Stimulated activated CD8-positive, alpha-beta memory T cell treated with anti-CD3 and anti-CD28 coated beads, Interleukin-15, amount 100 ng/mL, for 24 hours (primary cell): Measurements from ENCODE around the gene NEUROD2.
A peak's percentile ranks its signal among the peaks of the same experiment; 100 is the strongest.

Source experiments
- DNase-seq: peaks from one replicate; pipeline ENCODE4 v3.0.0-alpha.2; 2020; ENCODE audit warnings: low read depth

Gene NEUROD2

GRCh38 chr17:39618956-39619785 lies 11.5 kb upstream of the NEUROD2 start:
- no peak for DNase-seq

- DNase-seq = no peak
These were observed 10.7 kb upstream of the NEUROD2 start for GRCh38 chr17:39618246-39618913.

- DNase-seq = peak; percentile 41
These were observed 9.9 kb upstream of the NEUROD2 start for GRCh38 chr17:39617446-39618245.

- DNase-seq = no peak
These were observed 9.4 kb upstream of the NEUROD2 start for GRCh38 chr17:39617100-39617445.

GRCh38 chr17:39615434-39615833 lies 7.7 kb upstream of the NEUROD2 start:
- DNase-seq = no peak

GRCh38 chr17:39614545-39615157 lies 6.9 kb upstream of the NEUROD2 start:
- DNase-seq = no peak

- DNase-seq = no peak
These were observed 5.3 kb upstream of the NEUROD2 start for GRCh38 chr17:39612935-39613464.

DNA sequence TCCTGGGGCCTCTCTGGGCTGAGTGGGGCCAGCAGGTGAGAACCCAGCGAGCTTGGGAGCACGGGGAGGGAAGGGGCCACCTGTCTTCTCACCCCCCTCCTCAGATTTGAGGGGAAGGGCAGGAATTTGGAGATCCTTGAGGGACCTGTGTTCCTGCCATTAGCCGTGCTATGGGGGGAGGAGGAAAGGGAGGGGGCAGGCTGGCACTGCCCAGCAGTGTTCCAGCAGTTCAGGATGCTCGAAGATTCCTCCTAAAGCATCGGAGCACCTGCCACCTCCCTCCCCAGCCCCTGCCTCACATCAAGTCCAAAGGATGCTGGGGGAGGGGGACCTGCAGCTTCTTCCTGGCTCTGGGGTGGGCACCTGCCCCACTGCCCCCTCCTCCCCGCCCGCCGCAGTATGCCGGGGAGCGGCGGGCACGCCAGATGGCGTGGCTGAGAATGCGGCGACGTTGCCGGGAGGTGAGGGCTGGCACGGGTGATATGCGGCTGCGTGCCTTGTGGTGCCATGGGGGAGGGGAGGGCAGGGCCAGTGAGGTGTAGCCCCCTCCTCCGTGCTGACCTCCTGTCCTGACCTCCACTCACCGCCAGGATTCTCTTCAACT lies 4.7 kb upstream of the NEUROD2 start:
- DNase-seq = no peak

- no peak for DNase-seq
These were observed 3.8 kb upstream of the NEUROD2 start for GRCh38 chr17:39611401-39612112.

DNA sequence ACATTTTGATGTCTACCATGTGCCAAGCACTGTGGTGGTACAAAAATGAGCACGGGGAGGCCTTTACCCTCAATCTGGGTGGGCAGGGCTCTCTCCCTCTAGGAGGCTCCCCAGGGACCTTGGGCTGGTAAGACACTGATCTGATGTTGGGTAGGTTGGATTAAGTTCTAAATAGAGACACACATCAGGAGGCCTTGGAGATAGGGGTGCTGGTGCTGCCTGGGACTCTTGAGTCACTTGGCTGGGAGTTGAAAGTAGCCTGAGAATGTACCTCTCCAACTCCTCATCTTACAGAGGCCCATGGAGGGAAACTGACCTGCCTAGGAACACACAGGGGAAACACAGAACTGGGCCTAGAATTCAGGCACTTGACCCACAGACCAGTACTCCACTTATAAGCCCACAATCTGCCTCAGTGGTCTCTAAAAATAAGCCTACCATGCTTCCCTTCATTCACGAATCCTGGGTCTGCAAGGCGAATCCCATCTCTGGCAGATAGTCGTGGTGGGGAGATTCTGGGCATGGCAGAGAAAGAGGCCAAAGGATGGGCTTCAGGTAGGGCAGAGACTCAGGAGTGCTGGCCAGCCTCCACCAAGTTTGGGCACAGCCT lies 1.8 kb upstream of the NEUROD2 start:
- DNase-seq = no peak

DNA sequence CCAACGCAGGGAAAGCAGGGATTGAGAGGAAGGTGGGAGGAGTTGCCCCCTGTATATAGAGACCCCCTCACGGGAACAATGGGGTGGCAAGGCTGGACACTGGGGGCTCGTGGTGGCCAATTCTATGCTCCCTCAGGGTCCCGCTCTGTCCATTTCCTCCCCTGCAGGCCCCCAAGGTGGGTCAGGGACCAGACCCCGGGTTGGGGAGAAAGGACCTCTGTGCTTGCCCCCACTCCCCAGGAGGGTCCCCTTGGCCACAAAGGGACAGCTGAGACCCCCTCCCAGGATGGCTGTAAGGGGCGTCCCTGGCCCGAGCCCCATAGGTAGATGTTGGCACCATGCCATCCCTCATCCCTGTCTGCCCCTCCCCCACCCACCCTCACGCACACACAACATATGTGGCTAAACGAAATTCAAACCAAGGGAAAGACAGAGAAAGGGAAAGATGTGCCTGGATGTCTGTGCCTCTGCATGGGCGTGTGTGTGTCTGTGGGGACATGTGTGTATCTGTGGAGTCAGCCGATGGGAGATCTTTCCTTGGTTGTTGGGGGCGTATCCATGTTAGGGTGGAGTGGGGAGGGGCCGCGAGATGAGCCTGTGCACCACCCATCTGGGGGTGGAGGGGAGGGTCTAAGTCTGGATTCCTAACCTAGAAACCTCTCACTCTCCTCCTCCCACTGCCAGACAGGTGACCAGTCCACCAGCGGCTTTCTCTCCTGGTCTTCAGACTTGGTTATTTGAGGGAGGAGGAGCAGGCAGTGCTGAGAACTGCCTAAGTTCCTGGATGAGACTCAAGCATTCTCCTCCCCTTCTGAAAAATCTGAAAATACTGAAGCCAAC lies 642 bp upstream of the NEUROD2 start:
- no peak for DNase-seq

GRCh38 chr17:39607057-39607850 lies 466 bp downstream of the NEUROD2 start:
- DNase-seq = no peak

DNA sequence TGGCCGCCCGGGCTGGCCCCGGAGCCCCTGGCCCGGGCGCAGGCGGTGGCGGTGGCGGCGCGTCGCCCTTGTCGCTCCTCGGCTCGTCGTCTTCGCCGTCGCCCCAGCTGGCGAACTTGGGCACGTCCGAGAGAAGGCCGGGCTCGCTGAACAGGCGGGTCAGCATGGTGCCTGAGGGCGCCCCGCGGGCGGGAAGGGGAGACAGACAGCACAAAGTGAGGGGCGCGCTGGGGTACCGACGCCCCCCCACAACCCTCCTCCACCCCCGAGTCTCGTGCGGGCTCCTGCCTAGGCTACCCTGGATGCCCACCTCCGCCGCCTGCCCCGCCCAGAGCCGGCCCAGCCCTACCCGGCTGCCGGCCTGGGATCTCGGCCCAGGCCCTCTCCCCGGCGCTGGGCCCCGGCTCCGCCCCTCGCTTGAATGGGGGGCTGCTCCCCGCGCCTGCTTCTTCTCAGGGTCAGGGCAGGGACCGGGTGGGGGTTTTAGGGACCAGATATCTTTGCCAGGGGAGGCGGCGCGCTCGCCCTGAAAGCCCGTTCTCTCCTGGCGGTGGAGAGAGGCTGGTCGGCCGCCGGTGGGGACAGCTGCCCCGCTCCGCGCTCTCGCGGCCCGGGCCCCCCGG lies 1.2 kb downstream of the NEUROD2 start:
- DNase-seq = no peak

DNA sequence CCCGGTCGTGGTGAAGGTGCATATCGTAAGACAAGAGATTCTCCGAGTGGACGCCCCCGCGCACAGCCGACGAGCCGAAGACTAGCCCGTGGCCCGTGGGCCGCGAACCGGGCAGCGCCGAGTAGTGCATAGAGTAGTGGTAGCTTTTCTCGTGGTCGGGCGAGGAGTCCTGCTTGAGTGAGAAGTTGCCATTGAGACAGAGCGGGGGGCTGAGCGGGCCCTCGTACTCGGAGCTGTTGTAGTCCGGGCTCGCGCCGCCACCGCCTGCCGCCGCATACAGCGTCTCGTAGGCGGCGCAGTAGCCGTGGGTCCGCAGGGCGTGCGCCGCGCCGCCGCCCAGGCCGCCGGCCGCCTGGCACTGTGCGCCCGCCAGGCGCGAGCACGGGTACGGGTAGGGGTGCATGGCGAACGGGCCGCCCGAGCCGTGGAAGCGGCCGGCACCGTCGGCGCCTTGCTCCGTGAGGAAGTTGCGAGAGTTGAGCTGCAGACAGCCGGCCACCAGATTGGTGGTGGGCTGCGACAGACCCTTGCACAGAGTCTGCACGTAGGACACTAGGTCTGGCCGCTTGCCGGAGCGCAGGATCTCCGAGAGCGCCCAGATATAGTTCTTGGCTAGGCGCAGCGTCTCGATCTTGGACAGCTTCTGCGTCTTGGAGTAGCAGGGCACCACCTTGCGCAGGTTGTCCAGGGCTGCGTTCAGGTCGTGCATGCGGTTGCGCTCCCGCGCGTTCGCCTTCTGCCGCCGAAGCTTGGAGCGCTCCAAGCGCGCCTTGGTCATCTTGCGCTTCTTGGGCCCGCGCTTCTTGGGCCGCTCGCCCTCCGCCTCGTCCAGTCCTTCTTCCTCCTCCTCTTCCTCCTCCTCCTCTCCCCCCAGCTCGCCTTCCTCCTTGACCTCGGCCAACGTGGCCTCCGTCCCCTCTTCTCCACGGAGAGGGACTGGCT lies 2.0 kb downstream of the NEUROD2 start:
- no peak for DNase-seq

- DNase-seq = no peak
These were observed 2.7 kb downstream of the NEUROD2 start for GRCh38 chr17:39604911-39605491.

GRCh38 chr17:39603304-39604016 lies 4.3 kb downstream of the NEUROD2 start:
- DNase-seq = no peak
